CD4-positive, alpha-beta T cell treated with Interleukin-17A for 1 hour (primary cell): ENCODE measurements around the gene NELL1.

Experiments used
- DNase-seq: peaks from one replicate; pipeline ENCODE4 v3.0.0-alpha.2; 2020

The NELL1 gene

DNA sequence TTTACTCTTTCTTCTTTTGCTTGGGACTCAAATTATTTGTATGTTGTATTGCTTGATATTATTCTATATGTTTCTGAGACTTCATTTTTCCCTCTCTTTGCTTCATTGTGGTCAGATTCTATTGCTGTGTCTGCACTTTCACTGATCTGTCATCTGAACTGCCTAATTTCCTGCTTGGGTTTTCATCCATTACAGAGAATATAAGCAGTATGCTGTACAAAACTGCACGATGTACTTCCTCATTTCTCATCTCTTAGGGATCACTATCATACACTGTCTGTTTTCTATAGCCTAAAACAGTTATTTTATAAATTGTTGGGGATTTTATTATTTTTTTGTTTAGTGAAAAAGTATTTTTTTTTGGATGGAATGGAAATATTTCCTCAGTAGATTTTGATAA is 786.8 kb downstream of the NELL1 start:
- DNase-seq, result no peak

DNA sequence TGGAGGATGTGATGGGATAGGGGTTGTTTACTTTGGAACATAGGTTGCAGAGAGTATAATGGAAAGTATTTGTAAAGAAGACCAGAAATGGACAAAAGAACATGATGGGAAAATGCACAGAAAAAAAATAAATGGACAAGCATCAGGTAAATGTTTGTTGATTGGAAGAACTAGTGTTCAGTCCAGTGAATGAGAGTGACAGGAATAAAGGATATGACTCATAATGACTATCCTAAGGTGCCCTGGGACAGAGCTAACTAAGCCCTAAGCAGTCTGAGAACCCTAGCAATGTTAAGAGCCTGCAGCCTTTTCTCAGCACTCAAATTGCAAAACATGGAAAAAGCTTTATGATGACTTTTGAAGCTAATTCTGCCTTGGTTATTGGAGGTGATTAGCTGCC is 790.7 kb downstream of the NELL1 start:
- no peak for DNase-seq

DNA sequence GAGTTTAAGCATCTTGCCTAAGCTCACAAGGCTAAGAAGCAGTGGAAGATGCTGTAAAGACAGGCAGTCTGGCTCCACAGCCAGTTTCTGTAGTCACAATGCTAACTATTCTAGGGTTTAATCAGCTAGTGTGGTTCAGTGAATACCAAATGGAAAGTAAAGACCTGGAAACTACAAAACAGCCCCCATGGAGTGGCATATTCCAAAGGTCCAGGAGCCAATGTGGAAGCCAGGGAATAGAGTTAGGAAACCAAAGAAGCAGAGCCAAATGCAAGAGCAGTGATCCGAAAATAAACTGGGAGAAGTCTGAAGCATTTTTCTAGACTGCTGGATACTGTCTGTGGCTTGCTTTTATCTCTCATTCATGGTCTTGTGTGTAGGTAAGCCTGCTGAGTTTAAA is 792.3 kb downstream of the NELL1 start:
- DNase-seq, result no peak

DNA sequence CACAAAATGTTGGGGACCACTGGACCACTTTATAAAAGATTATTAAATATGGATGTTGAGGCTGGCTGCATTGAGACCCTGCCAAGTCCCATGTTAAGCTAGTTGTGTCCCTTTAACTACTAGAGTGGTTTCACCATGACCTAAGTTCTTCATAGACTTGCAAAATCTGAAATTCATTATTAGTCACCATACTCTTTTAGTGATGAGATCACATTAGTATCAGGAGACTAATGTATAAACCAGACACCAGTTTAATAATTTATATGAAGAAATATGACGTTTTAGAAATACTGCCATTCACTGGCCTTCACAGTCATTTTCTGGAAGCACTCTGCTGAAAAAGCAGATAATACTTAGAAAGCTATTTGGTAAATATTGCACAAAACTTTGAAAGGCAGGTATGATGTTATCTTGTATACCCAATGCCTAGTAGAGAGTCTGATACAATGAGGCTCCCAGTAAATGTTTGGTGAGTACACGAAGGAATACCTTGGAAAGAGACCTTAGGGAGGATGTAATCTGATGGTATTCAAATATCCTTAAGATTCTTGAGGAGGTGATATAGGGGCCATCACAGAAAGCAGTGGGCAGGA is 795.3 kb downstream of the NELL1 start:
- no peak for DNase-seq

DNA sequence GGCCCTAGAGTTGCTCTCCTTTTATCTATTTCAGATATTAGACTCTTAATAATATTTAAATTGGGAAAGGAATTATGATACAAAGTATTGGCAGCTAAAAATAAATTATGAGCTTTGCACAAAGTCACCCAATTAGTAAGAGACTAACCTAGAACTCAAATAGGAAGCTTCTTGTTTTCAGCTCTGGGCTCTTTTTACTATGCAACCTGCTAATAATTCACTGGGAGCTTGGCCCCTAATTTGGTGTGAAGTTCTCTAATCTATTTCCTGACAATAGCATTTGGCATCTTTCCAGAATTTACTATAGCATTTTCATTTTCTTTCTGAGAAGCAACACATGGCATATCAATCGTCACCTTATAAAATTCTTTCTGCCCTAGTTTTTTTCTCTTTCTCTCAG is 795.8 kb downstream of the NELL1 start:
- DNase-seq, result no peak

DNA sequence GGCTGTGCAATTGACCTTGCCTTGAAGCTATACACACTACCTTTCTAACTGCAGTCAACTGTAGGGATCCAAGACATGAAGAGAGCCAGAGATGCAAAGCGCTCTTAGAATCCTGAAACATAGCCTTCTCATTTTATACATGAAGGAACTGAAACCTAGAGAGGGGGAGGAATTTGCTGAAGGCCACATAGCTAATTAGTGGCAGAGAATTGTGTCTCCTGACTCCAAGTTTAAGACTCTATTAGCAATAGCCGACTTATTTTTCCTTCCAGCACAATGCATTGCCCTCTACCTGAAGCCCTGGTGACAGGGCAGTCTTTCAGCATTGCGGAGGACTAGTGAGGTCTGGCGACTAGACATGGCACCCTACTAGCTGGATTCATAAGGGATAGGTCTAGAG is 796.5 kb downstream of the NELL1 start:
- no peak for DNase-seq

DNA sequence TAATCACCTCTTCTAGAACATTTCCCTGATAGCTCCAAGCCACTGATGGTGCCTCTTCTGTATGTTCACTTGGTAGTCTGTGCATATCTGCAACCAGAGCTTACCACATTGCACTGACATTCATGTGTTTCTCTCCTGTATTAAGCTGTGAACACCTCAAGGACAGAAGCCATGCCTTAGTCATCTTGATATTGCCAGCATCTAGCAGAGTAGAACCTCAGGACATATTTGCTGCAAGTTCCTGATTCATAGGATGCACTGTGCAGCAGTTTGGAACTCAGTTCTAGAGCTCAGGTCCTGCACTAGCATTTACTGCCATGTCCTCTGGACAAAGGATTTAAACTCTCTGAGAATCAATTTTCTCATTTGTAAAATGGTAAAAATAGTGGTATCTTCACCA is 801.1 kb downstream of the NELL1 start:
- DNase-seq, result no peak

DNA sequence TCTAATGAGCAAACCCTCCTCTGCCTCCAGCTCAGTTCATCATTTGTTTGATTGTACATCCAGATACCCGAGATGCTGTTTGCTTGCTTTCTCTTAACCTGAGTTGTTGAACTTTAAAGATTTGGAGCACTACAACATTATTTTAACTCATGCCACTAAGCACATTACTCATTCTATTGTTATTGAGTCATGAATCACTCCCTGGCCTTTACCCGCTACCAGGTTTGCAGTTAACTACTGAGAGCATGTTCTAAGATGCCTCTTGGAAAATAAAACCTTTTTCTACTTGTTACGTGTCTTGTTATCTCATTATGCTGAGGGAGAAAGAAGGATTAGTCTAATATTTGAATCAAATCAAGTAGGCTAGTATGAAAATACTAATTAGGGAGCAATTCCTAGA is 802.9 kb downstream of the NELL1 start:
- no peak for DNase-seq

DNA sequence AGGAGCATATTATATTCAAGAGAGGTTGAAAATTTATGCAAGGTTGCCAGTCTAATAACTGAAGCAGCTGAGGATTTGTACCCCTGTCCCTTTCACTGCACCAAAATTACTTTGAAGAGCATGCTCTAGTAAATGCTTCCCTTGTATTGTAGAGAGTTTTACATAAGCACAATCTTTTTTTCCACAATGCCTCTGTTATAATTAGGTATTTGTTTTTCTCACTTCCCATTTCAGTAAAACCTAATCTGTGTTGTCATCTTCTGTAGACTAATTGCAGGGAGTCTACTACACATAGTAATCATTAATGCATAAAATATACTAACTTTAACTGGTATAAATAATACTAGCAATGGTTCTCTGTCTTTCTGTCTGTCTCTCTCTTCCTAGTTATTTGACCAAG is 805.1 kb downstream of the NELL1 start:
- no peak for DNase-seq

DNA sequence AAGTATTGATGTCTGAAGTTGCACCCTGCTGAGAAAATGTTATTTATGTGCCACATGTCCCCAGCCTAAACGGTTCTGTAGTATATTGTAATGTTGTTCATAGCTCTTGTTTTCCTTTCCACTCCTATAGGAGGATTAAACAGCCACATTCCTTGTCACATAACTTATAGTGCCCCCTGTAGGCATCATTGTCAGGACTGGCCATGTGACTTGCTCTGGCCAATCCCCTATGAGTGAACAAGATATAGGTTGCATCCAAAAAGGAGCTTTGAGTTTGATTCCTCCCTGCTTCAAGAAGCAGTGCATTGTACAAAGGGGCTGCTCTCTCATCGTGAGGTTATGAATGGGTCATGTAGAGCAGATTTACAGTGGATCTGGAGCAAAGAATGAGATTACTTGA is 805.9 kb downstream of the NELL1 start:
- DNase-seq, result no peak

DNA sequence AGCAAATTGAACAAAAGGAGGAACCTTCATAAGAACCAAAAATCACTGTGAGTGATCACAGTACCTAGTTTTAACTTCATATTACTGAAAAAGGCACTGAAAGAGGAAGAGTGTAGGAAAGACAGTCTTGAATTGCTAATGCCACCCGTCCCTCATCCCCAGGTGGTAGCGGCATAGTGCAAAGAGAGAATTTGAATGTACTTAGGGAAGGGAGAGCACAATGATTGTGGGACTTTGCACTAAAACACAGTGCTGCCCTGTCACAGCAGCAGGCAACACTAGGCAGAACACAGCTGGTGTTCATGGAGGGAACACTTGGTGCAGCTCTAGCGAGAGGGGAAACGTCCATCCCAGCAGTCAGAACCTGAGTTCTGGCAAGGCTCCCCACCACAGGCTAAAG is 807.2 kb downstream of the NELL1 start:
- DNase-seq, result no peak

DNA sequence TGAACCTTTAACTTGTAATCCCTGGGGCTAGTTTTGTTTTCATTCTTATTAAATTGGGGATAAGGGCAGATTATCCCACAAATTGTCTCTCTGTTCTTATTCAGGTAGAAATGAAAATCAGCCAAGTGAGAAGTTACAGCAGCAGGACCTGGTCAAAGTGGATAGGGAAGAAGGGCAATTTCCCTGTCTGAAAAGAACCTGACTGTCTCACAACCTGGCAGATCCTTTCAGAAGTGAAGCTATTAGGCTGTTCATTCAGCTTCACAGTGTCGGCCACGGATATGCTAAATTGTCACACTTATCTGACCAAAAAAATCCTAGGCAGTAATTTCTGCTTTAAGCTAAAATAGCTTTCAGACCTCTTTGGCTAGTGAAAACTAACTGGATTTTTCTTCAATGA is 810.9 kb downstream of the NELL1 start:
- DNase-seq, result no peak

DNA sequence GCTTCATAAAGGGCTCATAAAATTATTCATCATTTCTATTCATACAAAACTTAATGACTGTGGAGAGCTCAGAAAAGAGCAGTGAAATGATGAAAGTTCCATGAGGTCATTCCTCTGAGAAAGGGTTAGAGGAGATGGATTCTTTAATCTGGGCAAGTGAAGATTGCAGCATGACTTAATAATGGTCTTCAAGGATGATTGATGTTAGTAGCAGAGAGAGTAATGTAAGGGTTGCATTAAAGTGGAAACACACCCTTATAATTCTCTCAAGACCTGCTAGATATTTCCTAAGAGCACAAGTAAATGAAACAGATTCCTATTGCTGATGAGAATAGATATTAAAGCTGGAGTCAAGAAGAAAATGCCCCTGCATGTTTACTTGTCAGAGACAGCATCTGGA is 811.9 kb downstream of the NELL1 start:
- no peak for DNase-seq

DNA sequence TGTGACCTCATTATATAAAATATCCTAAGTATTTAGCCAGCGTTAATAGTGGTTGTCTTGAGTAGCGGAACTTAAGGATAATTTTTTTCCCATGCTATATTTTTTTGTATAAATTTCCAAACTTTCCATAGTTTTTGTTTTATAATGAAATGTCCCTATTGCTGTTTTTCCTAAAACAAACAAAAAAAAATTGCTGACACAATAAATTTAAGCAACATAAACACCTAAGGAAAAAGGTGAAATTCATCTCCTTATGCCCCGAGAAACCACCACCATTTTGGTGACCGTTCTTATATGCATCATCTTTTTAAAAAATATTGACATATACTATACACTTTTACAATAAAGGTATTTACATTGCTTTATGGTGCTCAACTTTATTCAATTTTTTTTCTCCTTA is 814.7 kb downstream of the NELL1 start:
- no peak for DNase-seq

DNA sequence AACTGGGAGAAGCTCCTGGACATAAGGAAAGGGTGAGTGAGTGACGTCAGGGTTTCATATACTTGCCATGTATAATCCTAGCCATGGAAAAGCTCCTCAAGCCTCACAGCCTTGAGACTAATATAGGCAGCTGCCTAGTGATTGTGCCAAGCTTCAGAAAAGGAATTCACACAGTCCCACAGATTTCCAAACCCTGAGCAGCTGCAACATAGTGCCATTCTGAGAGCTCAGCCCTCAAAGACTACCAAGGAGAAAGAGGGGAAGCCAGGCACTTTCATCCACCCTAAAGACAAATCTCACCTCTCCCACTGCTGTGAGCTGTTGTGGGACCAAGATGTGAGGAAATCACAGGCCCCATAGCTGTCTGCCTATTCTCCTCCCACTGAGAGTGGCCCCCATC is 815.6 kb downstream of the NELL1 start:
- DNase-seq, result no peak

DNA sequence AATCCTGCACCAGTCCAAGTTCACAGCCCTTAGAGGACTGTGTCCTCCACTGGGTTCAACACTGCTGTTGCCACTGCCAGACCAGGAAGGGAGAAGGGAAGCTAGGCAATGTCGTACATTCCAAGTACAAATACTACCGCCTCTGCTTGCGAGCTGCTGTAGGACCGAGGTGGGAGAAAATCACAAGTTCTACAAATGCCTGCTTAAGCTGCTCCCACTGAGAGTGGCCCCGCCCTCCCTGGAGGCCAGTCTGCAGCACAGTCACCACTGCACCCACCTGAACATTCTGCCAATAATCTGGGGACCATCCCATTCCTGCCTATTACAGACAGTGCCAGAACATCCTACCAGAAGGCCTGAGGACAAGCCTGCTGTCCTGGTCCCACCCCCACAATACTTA is 816.0 kb downstream of the NELL1 start:
- DNase-seq, result no peak

DNA sequence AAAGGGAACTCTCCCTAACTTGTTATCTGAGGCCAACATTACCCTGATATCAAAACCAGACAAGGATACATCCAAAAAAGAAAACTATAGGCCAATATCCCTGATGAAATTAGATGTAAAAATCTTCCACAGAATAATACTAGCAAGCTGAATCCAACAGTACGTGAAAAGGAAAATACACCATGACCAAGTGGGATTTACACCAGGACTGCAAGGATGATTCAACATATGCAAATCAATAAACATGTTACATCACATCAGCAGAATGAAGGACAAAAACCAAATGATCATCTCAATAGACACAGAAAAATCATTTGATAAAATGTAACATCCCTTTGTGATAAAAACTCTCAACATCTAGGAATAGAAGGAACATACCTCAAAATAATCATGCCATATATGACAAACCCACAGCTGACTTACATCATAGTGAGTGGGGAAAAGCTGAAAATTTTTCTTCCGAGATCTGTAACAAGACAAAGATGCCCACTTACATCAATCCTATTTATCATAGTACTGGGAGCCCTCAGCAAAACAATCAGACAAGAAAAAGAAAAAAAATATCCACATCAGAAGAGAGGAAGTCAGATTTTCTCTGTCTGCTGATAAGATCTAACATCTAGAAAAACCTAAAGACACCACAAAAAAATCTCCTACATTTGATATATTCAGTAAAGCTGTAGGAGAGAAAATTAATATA is 820.2 kb downstream of the NELL1 start:
- DNase-seq, result no peak

DNA sequence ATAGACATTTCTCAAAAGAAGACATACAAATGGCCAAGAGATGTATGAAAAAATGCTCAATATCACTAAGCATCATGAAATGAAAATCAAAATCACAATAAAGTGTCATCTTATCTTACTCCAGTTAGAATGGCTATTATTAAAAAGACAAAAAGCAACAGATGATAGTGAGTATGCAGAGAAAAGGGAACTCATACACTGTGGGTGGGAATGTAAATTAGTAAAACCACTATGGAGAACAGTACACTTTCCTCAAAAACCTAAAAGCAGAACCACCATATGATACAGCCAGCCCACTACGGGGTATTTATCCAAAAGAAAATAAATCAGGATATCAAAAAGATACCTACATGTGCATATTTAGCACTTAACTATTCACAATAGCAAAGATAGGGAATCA is 823.5 kb downstream of the NELL1 start:
- DNase-seq, result no peak

DNA sequence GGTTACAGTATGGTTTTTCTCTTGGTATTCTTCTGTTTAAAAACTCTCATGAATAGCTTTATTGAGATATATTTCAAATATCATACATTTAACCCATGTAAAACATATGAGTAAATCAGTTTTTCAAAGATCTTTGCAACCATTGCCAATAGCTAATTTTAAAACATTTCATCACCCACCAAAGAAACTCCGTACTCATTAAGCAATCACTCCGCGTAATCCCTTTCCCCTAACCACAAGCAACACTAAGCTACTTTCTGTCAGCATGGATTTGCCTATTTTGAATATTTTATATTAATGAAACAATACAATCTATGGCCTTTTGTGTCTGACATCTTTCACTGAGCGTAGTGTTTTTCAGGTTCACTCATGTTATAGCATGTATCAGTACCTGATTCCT is 825.6 kb downstream of the NELL1 start:
- DNase-seq, result no peak

DNA sequence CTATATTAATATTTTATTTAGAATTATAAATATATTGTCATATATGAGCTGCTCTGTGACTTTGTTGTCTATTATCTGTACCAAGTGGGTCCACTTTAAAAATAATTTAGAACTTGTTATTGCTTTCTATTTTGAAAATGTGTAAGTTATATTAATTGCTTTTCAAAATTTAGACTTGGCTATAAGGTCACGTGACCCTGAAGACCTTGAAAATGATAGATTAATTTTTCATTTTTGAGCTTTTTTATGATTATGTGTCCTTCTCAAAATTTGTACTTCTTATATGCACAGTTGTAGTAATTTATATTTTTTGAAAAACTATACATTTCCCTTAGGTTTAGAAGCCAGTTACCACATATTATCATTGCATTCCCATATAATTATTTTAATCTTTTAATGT is 826.5 kb downstream of the NELL1 start:
- DNase-seq, result no peak

DNA sequence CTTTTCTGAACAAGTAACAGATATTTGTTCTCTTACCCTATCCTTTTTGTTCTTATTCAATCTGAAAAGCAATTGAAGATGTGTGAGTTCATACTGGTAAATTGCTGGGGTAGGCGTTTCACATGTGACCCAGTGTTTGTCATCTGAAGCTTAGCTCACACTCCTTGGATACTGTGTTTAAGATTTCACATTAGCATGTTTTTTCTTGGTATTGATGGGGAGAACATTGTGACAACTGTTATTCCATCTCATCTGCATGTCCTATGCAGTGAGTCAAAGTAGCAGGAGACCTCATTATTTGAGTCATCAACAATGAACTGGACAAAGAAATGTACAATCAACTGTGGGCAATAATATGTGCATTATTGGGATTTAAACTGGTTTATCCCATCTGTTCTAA is 831.9 kb downstream of the NELL1 start:
- no peak for DNase-seq

DNA sequence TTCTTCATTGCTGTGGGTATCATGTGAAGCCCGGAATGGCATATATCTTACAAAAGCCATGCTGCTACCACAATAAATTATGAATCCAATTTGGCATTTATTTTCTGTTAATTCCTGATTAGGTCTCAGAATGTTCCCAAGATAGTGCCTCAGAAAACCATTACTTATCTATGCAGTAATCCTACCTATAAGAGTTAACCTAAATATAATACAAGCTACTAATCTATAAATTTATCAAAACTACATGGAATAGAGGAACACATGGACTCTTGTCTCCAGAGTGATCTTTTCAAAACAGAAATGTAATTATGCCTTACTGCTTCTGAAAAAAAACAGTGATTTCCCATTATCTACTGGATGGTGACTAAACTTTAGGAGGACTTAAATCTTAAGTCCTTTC is 835.7 kb downstream of the NELL1 start:
- DNase-seq, result no peak

DNA sequence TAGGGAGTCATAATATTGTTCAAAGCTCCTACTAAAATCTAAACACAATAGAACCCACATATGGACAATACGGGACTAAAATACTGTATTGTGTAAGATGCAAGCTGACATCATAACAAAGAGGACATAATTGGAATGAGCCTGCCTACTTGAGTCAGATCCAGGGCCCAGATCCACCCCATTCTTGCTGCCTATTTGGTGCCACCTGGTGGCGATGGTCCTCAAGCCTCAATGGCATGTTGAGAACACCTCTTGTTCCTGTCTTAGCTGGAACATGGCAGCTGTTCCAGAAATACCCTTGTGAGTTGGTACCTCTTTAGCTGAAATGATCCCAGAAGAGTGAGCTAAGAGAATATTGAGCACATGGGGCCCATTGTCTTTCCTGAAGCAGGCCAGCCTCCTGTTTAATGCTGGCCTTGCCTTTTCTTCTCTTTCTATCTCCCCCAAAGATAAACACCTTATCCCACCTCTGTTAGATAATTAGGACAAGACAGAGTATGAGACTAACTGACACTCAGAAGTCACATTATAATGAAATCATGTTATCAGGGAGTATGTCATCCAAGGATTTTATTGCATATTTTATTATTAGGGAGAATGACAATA is 842.6 kb downstream of the NELL1 start:
- DNase-seq, result no peak

DNA sequence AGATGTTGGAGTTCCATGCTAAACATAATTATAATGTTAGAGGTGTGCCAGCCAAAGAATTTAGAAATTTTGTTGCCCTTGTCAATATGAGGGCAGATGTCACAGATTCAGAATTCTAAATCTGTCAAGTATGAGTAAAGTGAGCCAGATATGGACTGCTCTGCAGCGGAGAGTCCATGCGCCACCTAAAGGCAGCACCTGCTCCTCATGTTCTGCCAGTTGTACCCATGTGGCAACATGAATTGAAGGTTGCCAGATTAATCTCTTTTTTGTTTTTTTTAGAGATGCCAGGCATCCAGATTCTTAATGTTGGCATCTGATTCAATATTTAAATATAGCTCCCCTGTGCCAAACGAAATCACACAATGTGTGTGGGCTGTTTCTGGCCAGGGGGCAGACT is 844.9 kb downstream of the NELL1 start:
- DNase-seq, result no peak

DNA sequence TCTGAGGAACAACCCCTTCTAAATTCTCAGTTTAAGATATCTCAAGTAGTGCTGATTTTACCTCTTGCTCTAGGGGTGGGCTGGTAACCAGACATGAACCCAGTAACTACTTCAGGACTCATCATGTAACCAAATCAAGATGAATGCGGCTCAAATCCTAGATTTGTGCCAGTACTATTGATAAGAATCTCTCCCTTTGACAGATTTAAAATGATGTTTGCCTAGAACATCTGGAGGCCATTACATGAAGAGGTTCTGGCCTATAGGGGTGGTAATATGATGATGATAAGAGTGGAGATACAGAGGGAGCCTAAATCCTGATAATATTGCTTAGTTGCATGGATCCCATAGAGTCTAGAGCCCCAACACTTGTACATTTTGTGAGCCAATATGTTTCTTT is 850.9 kb downstream of the NELL1 start:
- DNase-seq, result no peak
